ENCODE measurements around the gene AKAP6.

DNA sequence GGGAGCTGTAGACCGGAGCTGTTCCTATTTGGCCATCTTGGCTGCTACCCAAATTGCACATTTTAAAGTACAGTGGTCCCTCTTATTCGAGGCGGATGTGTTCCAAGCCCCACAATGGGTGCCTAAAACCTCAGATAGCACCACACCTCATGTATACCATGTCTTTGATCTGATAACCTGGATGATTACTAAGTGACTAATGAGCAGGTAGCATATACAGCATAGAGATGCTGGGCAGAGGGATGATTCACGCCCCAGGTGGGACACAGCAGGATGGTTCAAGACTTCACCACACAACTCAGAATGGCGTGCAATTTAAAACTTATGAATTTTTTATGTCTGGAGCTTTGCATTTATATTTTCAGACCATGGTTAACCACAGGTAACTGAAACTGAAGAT lies 255.0 kb downstream of the AKAP6 start:
- TF ChIP-seq CTCF (IDR thresholded peaks at IDR 0.05; ENCODE audit: low read depth, low read length, poor library complexity, severe bottlenecking) (no peak), EZH2phosphoT487 (IDR thresholded peaks at IDR 0.05; ENCODE audit: borderline replicate concordance, low read length) (no peak)
